ENCODE data around the gene HOXA3.

HOXA3 gene

GRCh38 chr7:27151931-27152815 lies at the start of gene HOXA3:
Gene HOXA3, minus strand, starts transcription at chr7:27152583. Its CDS starts 41,943 bp downstream, at chr7:27110640.
- Mint-ChIP-seq H3K4me1 (ENCODE audit: low read depth) (peaks cover 17% of the 10 kb centered on the region), H3K36me3 (ENCODE audit: low read depth) (peaks cover 3% of the 10 kb centered on the region), H3K4me3 (peak within 1 kb of the TSS; percentile 65), H3K27me3 (ENCODE audit: low read depth) (peaks cover 93% of the 10 kb centered on the region), H3K9me3 (no peaks in the 10 kb centered on the region), H3K27ac (peak within 1 kb of the TSS; percentile 52)

DNA sequence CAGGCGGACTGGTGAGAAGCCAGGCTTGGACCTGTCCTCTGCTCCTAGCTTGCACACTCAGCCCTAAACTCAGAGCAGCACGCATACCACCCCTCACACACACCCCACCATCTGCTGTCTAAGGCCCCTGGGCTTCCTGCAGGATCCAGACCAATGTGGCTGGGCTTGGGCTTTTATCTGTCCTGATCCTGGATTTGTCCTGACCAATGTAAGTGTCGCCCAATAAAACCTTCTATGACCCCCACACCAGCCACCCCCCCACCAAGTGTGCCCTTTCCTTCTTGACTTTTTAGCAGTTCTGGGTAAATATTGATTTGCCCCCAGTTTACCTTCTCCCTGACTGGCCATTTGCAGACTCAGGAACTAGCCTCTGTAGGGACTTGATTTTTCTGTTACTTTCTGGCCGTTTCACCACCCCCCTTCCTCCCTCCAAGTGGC lies 49.2 kb upstream of the HOXA3 start:
- no peak overlapping the region for H3K27ac Mint-ChIP-seq
- no peaks in the 10 kb centered on the region for H3K9me3 Mint-ChIP-seq
- no peaks in the 10 kb centered on the region for H3K36me3 Mint-ChIP-seq (ENCODE audit: low read depth)
- no peak overlapping the region for H3K4me3 Mint-ChIP-seq
- peaks cover 12% of the 10 kb centered on the region for H3K4me1 Mint-ChIP-seq (ENCODE audit: low read depth)
- peaks cover 88% of the 10 kb centered on the region for H3K27me3 Mint-ChIP-seq (ENCODE audit: low read depth)

DNA sequence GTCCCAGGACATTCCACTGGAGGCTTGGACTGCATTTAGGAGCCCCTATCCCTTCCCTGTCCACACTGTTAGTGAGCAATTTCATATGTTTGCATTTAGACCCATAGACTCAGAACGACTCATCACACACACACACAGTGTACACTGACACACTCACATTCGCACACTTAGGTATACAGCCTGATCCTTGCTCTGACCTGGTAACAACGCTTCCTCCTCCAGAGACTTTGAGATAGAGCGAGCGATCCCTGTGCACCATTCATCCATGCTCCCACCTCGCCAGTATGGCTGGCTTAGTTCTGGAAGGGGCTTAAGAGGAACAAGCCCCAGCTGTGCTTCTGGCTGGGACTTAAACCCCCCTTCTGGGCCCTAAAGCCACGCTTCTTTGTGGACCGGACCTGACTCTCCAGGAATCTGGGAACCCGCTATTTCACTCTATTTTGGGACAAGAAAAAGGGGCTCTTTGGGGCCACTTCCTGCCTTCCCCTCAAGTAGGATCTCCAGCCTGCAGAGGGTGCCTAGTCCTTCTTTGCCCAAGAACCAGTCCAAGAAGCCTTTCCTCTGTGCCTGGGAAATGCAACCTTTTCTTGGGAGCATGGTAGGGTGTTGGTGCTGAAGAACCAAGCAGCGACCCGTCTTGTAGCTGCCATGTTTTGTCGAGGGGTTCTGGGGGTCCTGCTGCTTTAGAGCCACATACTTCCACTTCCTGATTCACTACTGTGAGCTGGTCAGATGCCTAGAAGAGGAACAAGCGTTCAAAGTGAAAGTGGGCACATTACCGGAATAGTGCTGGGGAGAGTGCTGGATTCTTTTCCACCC lies 48.6 kb upstream of the HOXA3 start:
- peaks cover 12% of the 10 kb centered on the region for H3K4me1 Mint-ChIP-seq (ENCODE audit: low read depth)
- H3K36me3 Mint-ChIP-seq (ENCODE audit: low read depth), result no peaks in the 10 kb centered on the region
- no peaks in the 10 kb centered on the region for H3K9me3 Mint-ChIP-seq
- peaks cover 87% of the 10 kb centered on the region for H3K27me3 Mint-ChIP-seq (ENCODE audit: low read depth)
- peak overlapping the region; percentile 7 for H3K4me3 Mint-ChIP-seq
- peak overlapping the region; percentile 72 for H3K27ac Mint-ChIP-seq

- Mint-ChIP-seq H3K4me1 (ENCODE audit: low read depth) (peaks cover 9% of the 10 kb centered on the region), H3K36me3 (ENCODE audit: low read depth) (no peaks in the 10 kb centered on the region), H3K4me3 (peak within 1 kb of the TSS; percentile 7), H3K27ac (peak within 1 kb of the TSS; percentile 82), H3K27me3 (ENCODE audit: low read depth) (peaks cover 86% of the 10 kb centered on the region), H3K9me3 (no peaks in the 10 kb centered on the region)
Measured at GRCh38 chr7:27199849-27200760, 47.7 kb upstream of the HOXA3 start, which contains the start of gene HOXA13. Gene HOXA13, minus strand, starts transcription at chr7:27200091. Its CDS starts 14 bp downstream, at chr7:27200077.

- Mint-ChIP-seq H3K4me3 (no peak overlapping the region), H3K4me1 (ENCODE audit: low read depth) (peaks cover 9% of the 10 kb centered on the region), H3K36me3 (ENCODE audit: low read depth) (no peaks in the 10 kb centered on the region), H3K9me3 (no peaks in the 10 kb centered on the region), H3K27ac (peak overlapping the region; percentile 82), H3K27me3 (ENCODE audit: low read depth) (peaks cover 87% of the 10 kb centered on the region)
Measured at GRCh38 chr7:27198871-27199801, 46.8 kb upstream of the HOXA3 start.

DNA sequence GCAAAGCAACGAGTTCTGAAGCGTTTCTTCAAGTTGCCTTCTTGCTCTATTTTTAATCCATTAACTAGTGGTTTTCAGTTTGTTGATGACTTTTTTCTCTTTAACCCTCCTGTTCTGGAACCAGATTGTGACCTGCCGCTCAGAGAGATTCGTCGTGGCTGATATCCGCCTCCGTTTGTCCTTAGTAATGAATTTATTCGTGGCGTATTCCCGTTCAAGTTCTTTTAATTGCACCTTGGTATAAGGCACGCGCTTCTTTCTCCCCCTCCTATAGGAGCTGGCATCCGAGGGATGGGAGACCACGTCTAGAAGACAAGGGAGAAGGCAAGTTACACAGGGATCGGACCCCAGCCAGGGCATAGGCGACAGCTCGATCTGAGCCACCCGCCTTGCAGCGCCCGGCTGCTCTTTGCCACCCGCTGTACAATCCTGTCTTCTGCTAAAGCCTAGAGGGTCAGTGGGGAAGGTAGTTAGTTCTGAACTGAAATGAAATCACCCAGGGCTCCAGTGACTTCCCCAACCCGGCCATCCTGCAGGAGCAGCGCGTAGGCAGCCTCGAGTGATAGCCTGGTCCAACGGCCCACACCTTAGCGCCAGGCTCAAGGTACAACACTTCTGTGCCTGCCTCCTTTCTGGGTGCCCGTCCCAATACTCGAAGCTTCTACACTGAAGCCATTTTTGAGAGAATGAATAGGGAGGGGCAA lies 45.9 kb upstream of the HOXA3 start:
- Mint-ChIP-seq H3K27ac (peak overlapping the region; percentile 82), H3K36me3 (ENCODE audit: low read depth) (no peaks in the 10 kb centered on the region), H3K9me3 (no peaks in the 10 kb centered on the region), H3K4me3 (no peak overlapping the region), H3K4me1 (ENCODE audit: low read depth) (peaks cover 9% of the 10 kb centered on the region), H3K27me3 (ENCODE audit: low read depth) (peaks cover 87% of the 10 kb centered on the region)

- H3K4me3 Mint-ChIP-seq, result no peak overlapping the region
- no peaks in the 10 kb centered on the region for H3K9me3 Mint-ChIP-seq
- H3K27ac Mint-ChIP-seq, result no peak overlapping the region
- no peaks in the 10 kb centered on the region for H3K36me3 Mint-ChIP-seq (ENCODE audit: low read depth)
- peaks cover 80% of the 10 kb centered on the region for H3K27me3 Mint-ChIP-seq (ENCODE audit: low read depth)
- H3K4me1 Mint-ChIP-seq (ENCODE audit: low read depth), result peaks cover 11% of the 10 kb centered on the region
Measured at GRCh38 chr7:27197137-27198042, 45.0 kb upstream of the HOXA3 start.

- Mint-ChIP-seq H3K36me3 (ENCODE audit: low read depth) (no peaks in the 10 kb centered on the region), H3K4me3 (no peak overlapping the region), H3K9me3 (no peaks in the 10 kb centered on the region), H3K27ac (no peak overlapping the region), H3K4me1 (ENCODE audit: low read depth) (peaks cover 10% of the 10 kb centered on the region), H3K27me3 (ENCODE audit: low read depth) (peaks cover 79% of the 10 kb centered on the region)
Measured at GRCh38 chr7:27196287-27196767, 43.9 kb upstream of the HOXA3 start.

DNA sequence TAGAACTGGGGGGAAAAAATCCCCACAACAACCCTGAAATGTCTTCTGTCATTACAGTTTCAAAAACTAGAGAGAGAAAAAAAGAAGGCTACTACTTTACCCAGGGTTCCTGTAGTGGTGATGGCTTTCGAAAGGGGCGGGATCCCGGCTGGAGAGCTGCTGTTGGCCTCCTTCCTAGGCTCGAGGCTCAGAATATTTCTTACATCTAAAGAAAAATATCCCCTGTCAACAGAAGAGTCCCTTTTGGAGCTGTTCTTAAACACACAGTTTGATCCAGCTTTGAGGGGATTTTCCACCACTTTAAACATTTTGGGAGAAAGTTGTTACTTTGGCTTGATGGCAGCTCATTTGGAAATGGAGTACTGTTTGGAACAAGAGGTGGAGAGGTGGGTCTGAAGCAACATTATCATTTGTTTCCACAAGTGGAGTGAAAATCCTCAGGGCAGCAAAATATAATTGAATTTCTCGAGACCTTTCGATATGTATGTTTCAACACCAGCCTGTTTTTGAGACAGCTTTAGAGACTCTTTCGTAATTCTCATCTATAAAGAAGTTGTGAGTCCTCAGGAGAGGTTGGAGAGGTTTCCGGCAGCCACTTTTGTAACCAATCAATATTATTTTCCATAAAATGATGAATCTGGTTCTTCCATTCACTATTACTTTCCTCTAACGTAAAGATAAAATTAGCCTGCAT lies 42.5 kb upstream of the HOXA3 start:
- no peak overlapping the region for H3K4me3 Mint-ChIP-seq
- H3K36me3 Mint-ChIP-seq (ENCODE audit: low read depth), result peaks cover 6% of the 10 kb centered on the region
- peaks cover 5% of the 10 kb centered on the region for H3K4me1 Mint-ChIP-seq (ENCODE audit: low read depth)
- H3K9me3 Mint-ChIP-seq, result no peaks in the 10 kb centered on the region
- no peak overlapping the region for H3K27ac Mint-ChIP-seq
- H3K27me3 Mint-ChIP-seq (ENCODE audit: low read depth), result peaks cover 83% of the 10 kb centered on the region

DNA sequence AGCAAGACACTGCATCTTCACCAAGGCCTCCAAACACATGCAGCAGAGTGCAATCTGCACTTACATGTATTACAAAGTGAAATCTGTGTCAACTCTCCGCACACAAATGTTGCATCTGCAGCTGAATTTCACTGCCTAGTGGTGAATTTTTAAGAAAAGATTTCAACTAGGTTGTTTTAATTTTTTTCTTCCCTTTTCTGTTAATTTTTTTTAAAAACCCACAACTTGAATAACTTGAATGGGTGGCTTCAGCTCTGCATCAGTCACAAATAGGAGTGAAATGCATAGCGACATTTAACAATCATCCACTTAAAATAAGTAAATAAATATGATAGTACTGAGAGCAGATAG lies 41.6 kb upstream of the HOXA3 start:
- H3K4me3 Mint-ChIP-seq, result no peak overlapping the region
- H3K9me3 Mint-ChIP-seq, result no peaks in the 10 kb centered on the region
- H3K27me3 Mint-ChIP-seq (ENCODE audit: low read depth), result peaks cover 89% of the 10 kb centered on the region
- no peak overlapping the region for H3K27ac Mint-ChIP-seq
- peaks cover 8% of the 10 kb centered on the region for H3K4me1 Mint-ChIP-seq (ENCODE audit: low read depth)
- H3K36me3 Mint-ChIP-seq (ENCODE audit: low read depth), result peaks cover 6% of the 10 kb centered on the region

- Mint-ChIP-seq H3K4me3 (no peak overlapping the region), H3K36me3 (ENCODE audit: low read depth) (peaks cover 6% of the 10 kb centered on the region), H3K4me1 (ENCODE audit: low read depth) (peaks cover 11% of the 10 kb centered on the region), H3K9me3 (no peaks in the 10 kb centered on the region), H3K27ac (no peak overlapping the region), H3K27me3 (ENCODE audit: low read depth) (peaks cover 89% of the 10 kb centered on the region)
Measured at GRCh38 chr7:27193335-27194001, 41.1 kb upstream of the HOXA3 start.

All from T-helper 1 cell treated with Interleukin-12 subunit alpha and Interleukin-12 subunit beta and Interleukin-4 antibody, amounts not matched to agents 30 μg/mL and 1 μg/mL, for 36 hours (primary cell).